HG02759 (cell line): Measurements from ENCODE around the gene OR13J1.

ENCODE experiments used
- ATAC-seq: cut with Tn5 transposase; IDR thresholded peaks from one replicate; pipeline ENCODE4 v1.9.1; 2021; ENCODE audit warnings: mild to moderate bottlenecking, moderate library complexity; ENCODE audit not compliant: unreplicated experiment

The OR13J1 gene

GRCh38 chr9:35859990-35860339, 10.2 kb downstream of the OR13J1 start:
- ATAC-seq: no peak

GRCh38 chr9:35859310-35859989, 10.8 kb downstream of the OR13J1 start:
- no peak for ATAC-seq

- ATAC-seq: no peak
Observed at GRCh38 chr9:35858458-35858857, 11.7 kb downstream of the OR13J1 start.

- ATAC-seq: no peak
Observed at GRCh38 chr9:35856882-35857281, 13.3 kb downstream of the OR13J1 start.

- ATAC-seq: no peak
Observed at GRCh38 chr9:35856206-35856605, 14.0 kb downstream of the OR13J1 start.

- ATAC-seq: no peak
Observed at GRCh38 chr9:35854091-35854762, 16.0 kb downstream of the OR13J1 start.

- no peak for ATAC-seq
Observed at GRCh38 chr9:35852876-35853865, 17.0 kb downstream of the OR13J1 start.

- ATAC-seq: no peak
Observed at GRCh38 chr9:35852267-35852815, 17.9 kb downstream of the OR13J1 start.

GRCh38 chr9:35847792-35848572, 22.2 kb downstream of the OR13J1 start:
- ATAC-seq: peak; percentile 97

GRCh38 chr9:35845824-35846771, 24.1 kb downstream of the OR13J1 start:
- no peak for ATAC-seq

- ATAC-seq: no peak
Observed at GRCh38 chr9:35844628-35845270, 25.5 kb downstream of the OR13J1 start.

- peak; percentile 76 for ATAC-seq
Observed at GRCh38 chr9:35842795-35843194, 27.4 kb downstream of the OR13J1 start.

GRCh38 chr9:35842020-35842745, 28.0 kb downstream of the OR13J1 start:
- ATAC-seq: no peak

GRCh38 chr9:35841645-35841900, 28.6 kb downstream of the OR13J1 start:
- ATAC-seq: no peak

GRCh38 chr9:35840881-35841644, 29.1 kb downstream of the OR13J1 start:
- no peak for ATAC-seq

GRCh38 chr9:35839926-35840325, 30.3 kb downstream of the OR13J1 start:
- ATAC-seq: no peak

- no peak for ATAC-seq
Observed at GRCh38 chr9:35836595-35836994, 33.6 kb downstream of the OR13J1 start.

GRCh38 chr9:35835766-35836165, 34.4 kb downstream of the OR13J1 start:
- no peak for ATAC-seq
